Activated CD4-positive, alpha-beta T cell treated with anti-CD3 and anti-CD28 coated beads for 4 hours (primary cell): ENCODE measurements around the gene GLTP.
A peak's percentile ranks its signal among the peaks of the same experiment; 100 is the strongest.
"Not testable (repeated sequence)": the region's sequence is repeated elsewhere in the genome, so short reads cannot be mapped to it uniquely, and the experiment has no call there.

Source experiments
- DNase-seq, 2 donors: peaks; one replicate each; pipeline ENCODE4 v3.0.0-alpha.2; 2020

Gene GLTP, protein sequence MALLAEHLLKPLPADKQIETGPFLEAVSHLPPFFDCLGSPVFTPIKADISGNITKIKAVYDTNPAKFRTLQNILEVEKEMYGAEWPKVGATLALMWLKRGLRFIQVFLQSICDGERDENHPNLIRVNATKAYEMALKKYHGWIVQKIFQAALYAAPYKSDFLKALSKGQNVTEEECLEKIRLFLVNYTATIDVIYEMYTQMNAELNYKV

GRCh38 chr12:109880043-109880931 is at the start of gene GLTP:
TSS of gene GLTP (minus strand) at chr12:109880541. CDS start at chr12:109880374, 167 bp downstream.
- peak; percentile 85 to 89 for DNase-seq

- DNase-seq = not testable (repeated sequence)
Measured at GRCh38 chr12:109929326-109929725, 49.0 kb upstream of the GLTP start.

GRCh38 chr12:109928058-109928656 is 47.8 kb upstream of the GLTP start:
- no peak for DNase-seq

GRCh38 chr12:109927622-109928021 is 47.3 kb upstream of the GLTP start:
- peak; percentile 31 to 38 for DNase-seq

DNA sequence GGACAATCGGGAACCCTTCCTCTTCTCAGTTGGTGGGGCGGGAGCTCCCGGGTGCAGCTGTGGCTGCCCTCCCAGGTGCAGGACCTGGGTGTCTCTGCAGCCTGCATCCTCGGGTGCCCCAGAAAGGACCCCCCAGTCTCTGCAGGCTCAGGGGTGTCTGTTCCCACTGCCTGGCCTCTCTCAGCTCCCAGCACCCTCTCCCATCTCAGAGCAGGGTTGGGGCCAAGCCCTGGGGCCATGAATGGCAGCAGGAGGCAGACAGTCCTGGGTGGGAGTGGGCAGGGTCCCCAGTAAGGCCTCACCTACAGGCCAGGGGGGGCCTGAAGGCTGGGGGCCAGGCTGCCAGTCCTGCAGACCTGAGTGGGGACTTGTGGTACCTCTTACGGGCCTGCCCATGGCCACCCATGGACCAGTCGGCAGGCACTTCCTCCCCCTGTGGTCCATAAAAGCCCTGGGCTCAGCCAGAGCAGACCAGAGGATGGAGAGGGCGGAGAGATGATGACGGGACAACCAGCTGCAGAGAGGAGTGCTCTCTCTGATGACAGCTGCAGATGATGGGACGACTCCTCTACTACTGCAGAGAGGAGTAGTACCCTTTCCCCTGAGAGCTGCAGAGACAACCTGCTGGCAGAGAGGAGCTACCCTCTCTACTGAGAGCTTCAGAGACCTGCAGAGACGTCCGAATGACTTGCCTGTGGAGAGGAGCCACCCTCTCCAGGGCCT is 46.3 kb upstream of the GLTP start:
- no peak for DNase-seq

DNA sequence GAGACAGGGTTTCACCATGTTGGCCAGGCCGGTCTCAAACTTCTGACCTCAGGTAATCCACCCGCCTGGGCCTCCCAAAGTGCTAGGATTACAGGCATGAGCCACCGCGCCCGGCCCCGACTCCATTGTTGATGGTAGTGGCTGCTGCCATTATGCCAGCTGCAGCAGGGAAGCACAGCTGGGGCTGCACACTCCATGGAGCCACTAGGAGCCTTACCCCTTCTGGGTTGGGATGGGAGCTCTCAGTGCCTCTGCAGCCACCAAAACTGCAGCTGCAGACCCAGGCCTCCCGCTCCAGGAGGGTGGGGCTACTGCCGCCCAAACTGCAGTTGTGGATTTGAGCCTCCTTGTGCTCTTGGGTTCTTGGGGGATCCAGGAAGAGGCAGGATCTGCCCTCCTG is 45.7 kb upstream of the GLTP start:
- DNase-seq = no peak

DNA sequence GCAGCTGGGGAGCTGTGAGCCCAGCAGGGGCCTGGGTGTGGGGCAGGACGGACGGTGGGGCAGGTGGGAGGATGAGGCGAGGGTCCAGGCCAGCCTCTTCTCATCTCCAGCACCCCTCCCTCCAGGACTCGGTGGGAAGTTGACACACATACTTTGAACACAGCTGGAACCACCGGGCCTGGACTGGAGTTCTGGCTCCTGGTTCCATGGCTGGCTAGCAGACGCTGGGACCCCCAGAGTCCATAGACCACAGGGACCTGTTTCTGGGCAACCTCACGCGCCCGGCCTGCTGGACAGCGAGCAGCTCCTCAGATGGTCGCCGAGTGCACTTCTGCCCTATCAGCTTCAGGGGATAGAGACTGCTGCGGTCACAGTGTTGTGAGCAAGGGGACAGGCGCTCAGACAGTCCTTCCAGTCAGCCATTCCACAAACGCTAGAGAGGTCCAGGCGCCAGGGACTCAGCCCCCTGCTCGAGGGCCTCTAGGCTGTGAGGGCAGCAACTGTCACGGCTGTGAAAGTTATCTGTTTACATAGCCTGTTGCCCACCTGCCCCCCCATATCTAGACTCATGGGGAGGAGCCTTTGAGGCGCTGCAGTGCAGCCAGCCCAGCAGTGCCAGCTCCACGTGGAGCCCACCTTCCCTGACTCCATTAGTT is 45.0 kb upstream of the GLTP start:
- DNase-seq = no peak

DNA sequence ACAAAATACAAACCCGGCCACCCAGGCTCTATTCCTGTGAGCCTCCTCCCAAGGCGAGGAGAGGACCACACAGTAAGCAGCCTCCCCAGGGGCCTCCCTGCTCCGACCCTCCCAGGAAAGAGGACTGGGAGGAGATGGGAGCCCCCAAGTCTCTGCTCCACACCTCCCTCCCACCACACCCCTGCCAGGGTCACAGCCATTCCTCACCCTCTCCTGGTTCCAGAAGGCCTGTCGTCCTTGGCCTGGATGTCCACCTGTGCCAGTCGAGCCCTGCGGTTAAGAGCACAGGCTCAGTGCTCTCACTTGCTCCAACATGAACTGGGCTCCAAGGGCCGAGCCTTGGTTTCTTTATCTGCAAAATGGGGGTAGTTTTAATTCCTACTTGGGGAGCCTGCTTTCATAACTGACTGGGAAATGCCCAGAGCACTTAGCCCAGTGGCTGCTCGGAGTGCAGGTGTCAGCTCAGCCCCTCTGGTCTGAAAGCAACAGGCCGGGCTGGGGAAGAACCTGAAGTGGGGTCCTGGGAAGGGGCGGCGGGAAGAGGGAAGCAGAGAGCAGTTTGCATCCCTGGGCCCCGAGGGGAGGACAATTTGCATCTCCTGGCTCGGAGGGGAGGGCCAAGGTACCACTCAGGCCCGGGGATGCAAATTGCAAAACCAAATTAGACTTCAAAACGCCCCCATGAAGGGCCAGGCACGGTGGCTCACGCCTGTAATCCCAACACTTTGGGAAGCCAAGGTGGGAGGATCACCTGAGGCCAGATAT is 43.3 kb upstream of the GLTP start:
- no peak for DNase-seq

DNA sequence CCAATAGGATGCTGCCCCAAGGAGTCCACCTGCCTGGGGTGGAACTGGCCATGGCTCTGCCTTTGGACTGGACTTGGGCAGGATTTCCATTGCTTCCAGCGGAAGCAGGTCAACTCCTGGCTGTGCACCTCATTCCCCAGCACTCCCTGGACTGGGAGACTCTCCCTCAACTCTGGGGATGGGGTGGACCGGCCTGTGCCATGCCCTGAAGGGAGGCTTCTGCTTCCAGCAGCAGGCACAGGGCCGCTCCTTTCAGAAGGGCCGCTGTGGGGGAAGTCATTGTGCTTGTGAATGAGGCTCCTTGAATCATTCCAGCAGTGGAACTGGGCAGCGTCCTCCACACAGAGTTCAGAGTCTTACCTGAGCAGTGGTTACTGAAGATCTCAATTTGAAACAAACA is 42.7 kb upstream of the GLTP start:
- no peak for DNase-seq

GRCh38 chr12:109921982-109922381 is 41.6 kb upstream of the GLTP start:
- no peak for DNase-seq

- DNase-seq = no peak
Measured at GRCh38 chr12:109920261-109920780, 40.0 kb upstream of the GLTP start.

GRCh38 chr12:109919456-109919855 is 39.1 kb upstream of the GLTP start:
- no peak for DNase-seq

DNA sequence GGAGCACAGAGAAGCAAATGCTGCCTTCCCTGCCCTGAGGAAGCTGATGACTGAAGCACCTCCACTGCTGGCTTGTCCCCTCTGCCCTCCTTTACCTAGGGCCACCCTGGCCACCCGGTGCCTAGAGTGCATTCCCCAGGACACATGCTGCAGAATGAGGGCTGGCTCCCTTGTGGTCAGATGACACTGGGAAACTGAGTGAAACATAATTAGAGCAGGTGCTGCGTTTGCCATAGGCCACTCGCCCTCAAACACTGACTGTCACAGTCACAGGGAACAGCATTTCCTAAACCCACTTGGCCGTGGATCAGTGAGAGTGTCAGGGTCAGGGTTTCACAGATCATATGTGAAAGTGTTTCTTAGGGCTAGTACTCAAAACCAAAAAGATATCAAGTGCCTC is 35.7 kb upstream of the GLTP start:
- no peak for DNase-seq

GRCh38 chr12:109915171-109916040 is 35.1 kb upstream of the GLTP start:
- no peak for DNase-seq

- no peak for DNase-seq
Measured at GRCh38 chr12:109914461-109914860, 34.1 kb upstream of the GLTP start.

GRCh38 chr12:109912855-109913321 is 32.5 kb upstream of the GLTP start:
- no peak for DNase-seq

GRCh38 chr12:109910969-109911348 is 30.6 kb upstream of the GLTP start:
- DNase-seq = no peak

GRCh38 chr12:109910254-109910968 is 30.1 kb upstream of the GLTP start:
- DNase-seq = no peak

- no peak for DNase-seq
Measured at GRCh38 chr12:109905301-109905700, 25.0 kb upstream of the GLTP start.

- DNase-seq = no peak
Measured at GRCh38 chr12:109902891-109903418, 22.6 kb upstream of the GLTP start.
